ENCODE results near the gene NRP2. TPM values are rescaled to one million over a fixed set of nuclear protein-coding genes. Genes with fewer than 3 reads are reported as not detected.

Gene NRP2
- total RNA-seq, 4 donors from 2014 or later, result 35.1 to 146 (median 63.9) TPM

- no peak overlapping the region for H3K27ac ChIP-seq
- TF ChIP-seq CTCF (IDR thresholded peaks at IDR 0.05) (no peak), POLR2AphosphoS5 (IDR thresholded peaks at IDR 0.05) (no peak), EP300 (IDR thresholded peaks at IDR 0.05; ENCODE audit: low read depth) (no peak), POLR2A (IDR thresholded peaks at IDR 0.05) (no peak)
- DNase-seq, result no peak
- WGBS, 2 donors (ENCODE audit: low coverage in 1 of 2), result 94 to 100% methylated on average over 2 of the region's 2 CpGs
- no peak overlapping the region for H3K4me3 ChIP-seq
- in situ Hi-C loops (cut with MboI; ENCODE audit: low pct_ligation_motif_present in 1 of 4, low pct_unique_long_range_greater_than_20kb in 1 of 4, low sequenced_read_pairs in 3 of 4), result loop anchor here in 3 of 4 donors (25.0 kb wide), 3 partner anchors 796 to 1321 kb away; no protein-coding TSS in a partner anchor
- H3K27me3 ChIP-seq, result no peaks in the 10 kb centered on the region
- H3K9me3 ChIP-seq, result no peaks in the 10 kb centered on the region
- H3K36me3 ChIP-seq, result no peaks in the 10 kb centered on the region
- intact Hi-C loops (cut with DNase I; ENCODE audit: low total_unique reads), result no loop called here
- peaks cover 0 to 8% (median 2%) of the 10 kb centered on the region in 4 donors for H3K4me1 ChIP-seq
These were observed 23.7 kb upstream of the NRP2 start for GRCh38 chr2:205658572-205658971.

GRCh38 chr2:205659922-205660321, 22.4 kb upstream of the NRP2 start:
- intact Hi-C loops (cut with DNase I; ENCODE audit: low total_unique reads) (no loop called here), in situ Hi-C loops (cut with MboI; ENCODE audit: low pct_ligation_motif_present in 1 of 4, low pct_unique_long_range_greater_than_20kb in 1 of 4, low sequenced_read_pairs in 3 of 4) (loop anchor here in 3 of 4 donors (25.0 kb wide), 3 partner anchors 798 to 1323 kb away; no protein-coding TSS in a partner anchor)
- H3K36me3 ChIP-seq, result no peaks in the 10 kb centered on the region
- H3K27ac ChIP-seq, result no peak overlapping the region
- no peak for DNase-seq
- no peaks in the 10 kb centered on the region for H3K9me3 ChIP-seq
- no peak overlapping the region for H3K4me3 ChIP-seq
- TF ChIP-seq POLR2A (IDR thresholded peaks at IDR 0.05) (no peak), POLR2AphosphoS5 (IDR thresholded peaks at IDR 0.05) (no peak), EP300 (IDR thresholded peaks at IDR 0.05; ENCODE audit: low read depth) (no peak), CTCF (IDR thresholded peaks at IDR 0.05) (no peak)
- peaks cover 0 to 8% (median 2%) of the 10 kb centered on the region in 4 donors for H3K4me1 ChIP-seq
- H3K27me3 ChIP-seq, result no peaks in the 10 kb centered on the region
- 50 to 79% methylated on average over 1 to 7 of the region's 8 CpGs for WGBS, 2 donors (ENCODE audit: low coverage in 1 of 2)

GRCh38 chr2:205660521-205661124, 21.7 kb upstream of the NRP2 start:
- no peaks in the 10 kb centered on the region for H3K9me3 ChIP-seq
- peak overlapping the region in 2 of 4 donors; percentile 2 to 30 for H3K27ac ChIP-seq
- TF ChIP-seq POLR2AphosphoS5 (IDR thresholded peaks at IDR 0.05) (peak; percentile 41 to 59 (median 49)), CTCF (IDR thresholded peaks at IDR 0.05) (no peak)
- H3K4me1 ChIP-seq, result peaks cover 0 to 8% (median 2%) of the 10 kb centered on the region in 4 donors
- peak; percentile 13 for DNase-seq
- H3K36me3 ChIP-seq, result no peaks in the 10 kb centered on the region
- 43 to 54% methylated on average over 5 to 8 of the region's 8 CpGs for WGBS, 2 donors (ENCODE audit: low coverage in 1 of 2)
- intact Hi-C loops (cut with DNase I; ENCODE audit: low total_unique reads), result no loop called here
- no peaks in the 10 kb centered on the region for H3K27me3 ChIP-seq
- in situ Hi-C loops (cut with MboI; ENCODE audit: low pct_ligation_motif_present in 1 of 4, low pct_unique_long_range_greater_than_20kb in 1 of 4, low sequenced_read_pairs in 3 of 4), result loop anchor here in 3 of 4 donors (25.0 kb wide), 3 partner anchors 798 to 1323 kb away; no protein-coding TSS in a partner anchor
- no peak overlapping the region for H3K4me3 ChIP-seq

- TF ChIP-seq EP300 (IDR thresholded peaks at IDR 0.05; ENCODE audit: low read depth), result no peak
- no peak for TF ChIP-seq CTCF (IDR thresholded peaks at IDR 0.05)
- no peak for TF ChIP-seq POLR2A (IDR thresholded peaks at IDR 0.05)
- DNase-seq, result no peak
- H3K4me1 ChIP-seq, result peaks cover 0 to 8% (median 2%) of the 10 kb centered on the region in 4 donors
These were observed 21.0 kb upstream of the NRP2 start for GRCh38 chr2:205661281-205661680.

More at GRCh38 chr2:205661281-205661680, 21.0 kb upstream of the NRP2 start:
- peak overlapping the region in 1 of 4 donors; percentile 30 for H3K27ac ChIP-seq
- no peaks in the 10 kb centered on the region for H3K27me3 ChIP-seq
- H3K4me3 ChIP-seq, result no peak overlapping the region
- in situ Hi-C loops (cut with MboI; ENCODE audit: low pct_ligation_motif_present in 1 of 4, low pct_unique_long_range_greater_than_20kb in 1 of 4, low sequenced_read_pairs in 3 of 4), result loop anchor here in 3 of 4 donors (25.0 kb wide), 3 partner anchors 799 to 1324 kb away; no protein-coding TSS in a partner anchor
- WGBS, 2 donors (ENCODE audit: low coverage in 1 of 2), result 76 to 91% methylated on average over 5 of the region's 5 CpGs
- intact Hi-C loops (cut with DNase I; ENCODE audit: low total_unique reads), result no loop called here
- H3K9me3 ChIP-seq, result no peaks in the 10 kb centered on the region
- H3K36me3 ChIP-seq, result no peaks in the 10 kb centered on the region

Data from transverse colon (tissue), 4 donors.